HG02610 (cell line): ENCODE results near the gene USP20.
A peak's percentile ranks its signal among the peaks of the same experiment; 100 is the strongest.
"Not testable (repeated sequence)": the region's sequence is repeated elsewhere in the genome, so short reads cannot be mapped to it uniquely, and the experiment has no call there.

Experiments
- ATAC-seq: cut with Tn5 transposase; IDR thresholded peaks from one replicate; pipeline ENCODE4 v1.9.1; 2021; ENCODE audit warnings: mild to moderate bottlenecking, moderate library complexity; ENCODE audit not compliant: unreplicated experiment

Gene USP20

DNA sequence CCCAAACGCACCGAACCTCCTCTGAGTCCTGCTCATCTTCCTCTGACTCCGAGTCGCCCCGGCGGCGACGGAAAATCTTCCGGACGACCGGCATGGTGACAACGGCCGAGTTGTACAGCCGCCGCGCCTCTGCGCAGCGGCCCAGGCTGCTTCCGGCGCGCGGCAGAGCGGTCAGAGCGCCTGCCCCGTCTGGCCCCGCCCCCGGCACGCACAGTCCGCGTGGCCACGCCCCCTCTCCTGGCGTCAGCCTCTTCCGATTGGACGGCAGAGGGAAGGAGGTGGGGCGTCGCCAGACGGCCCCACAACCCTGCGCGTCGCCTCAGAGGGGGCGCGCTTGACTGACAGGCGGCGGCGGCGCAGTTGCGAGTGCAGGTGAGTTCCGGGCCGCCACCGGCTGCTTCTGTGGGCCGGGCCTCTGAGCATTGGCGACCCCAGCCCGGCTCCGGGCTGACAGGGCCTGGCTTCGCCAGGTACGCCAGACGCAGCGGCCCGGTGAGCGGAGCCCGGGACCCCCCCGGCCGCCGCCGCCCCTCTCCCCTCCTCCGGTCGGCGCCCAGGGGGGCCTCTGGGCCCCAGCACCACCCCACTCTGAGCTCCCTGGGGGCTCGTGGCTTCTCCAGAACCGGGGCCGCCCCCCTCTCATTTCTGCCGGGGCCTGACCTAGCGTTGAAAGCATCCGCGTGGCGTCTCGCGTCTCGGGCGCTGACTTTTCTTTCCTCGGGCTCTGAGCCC is at the start of gene USP20, which contains the start of gene C9orf78:
Gene USP20 (plus strand): TSS at position 331 of the 732 bp plus-strand sequence. CDS start 17,098 bp downstream, outside the sequence.
Gene C9orf78 (minus strand): TSS at position 148 of the 732 bp plus-strand sequence. CDS start 54 bp downstream, at position 94.
- ATAC-seq, result peak; percentile 93

DNA sequence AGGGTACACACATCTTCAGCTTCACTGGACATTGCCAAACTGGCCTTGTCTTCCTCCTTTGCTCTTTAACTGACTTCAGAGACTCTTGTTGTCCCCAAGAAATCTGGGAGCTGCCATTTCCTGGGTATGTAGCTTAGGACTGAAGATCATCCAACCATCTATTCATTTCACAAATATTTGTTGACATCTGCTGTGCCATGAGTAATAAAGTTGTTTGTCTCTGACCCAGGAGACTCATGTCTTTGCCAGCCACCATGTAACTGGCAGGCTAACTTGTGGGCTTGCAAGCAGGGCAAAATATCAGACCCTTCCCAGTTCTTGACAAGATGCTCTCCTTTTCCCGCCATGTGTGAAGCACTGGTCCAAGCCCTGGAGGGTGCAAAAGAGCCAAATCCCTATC is 49.4 kb upstream of the USP20 start:
- no peak for ATAC-seq

DNA sequence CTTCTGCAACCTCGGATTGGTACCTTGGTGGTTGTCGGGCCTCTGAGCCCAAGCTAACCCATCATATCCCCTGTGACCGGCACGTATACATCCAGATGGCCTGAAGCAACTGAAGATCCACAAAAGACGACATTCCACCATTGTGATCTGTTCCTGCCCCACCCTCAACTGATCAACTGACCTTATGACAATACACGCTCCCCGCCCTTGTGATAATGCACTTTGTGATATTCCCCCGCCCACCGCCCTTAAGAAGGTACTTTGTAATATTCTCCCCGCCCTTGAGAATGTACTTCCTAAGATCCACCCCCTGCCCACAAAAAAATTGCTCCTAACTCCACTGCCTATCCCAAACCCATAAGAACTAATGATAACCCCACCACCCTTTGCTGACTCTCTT is 48.8 kb upstream of the USP20 start:
- no peak for ATAC-seq

DNA sequence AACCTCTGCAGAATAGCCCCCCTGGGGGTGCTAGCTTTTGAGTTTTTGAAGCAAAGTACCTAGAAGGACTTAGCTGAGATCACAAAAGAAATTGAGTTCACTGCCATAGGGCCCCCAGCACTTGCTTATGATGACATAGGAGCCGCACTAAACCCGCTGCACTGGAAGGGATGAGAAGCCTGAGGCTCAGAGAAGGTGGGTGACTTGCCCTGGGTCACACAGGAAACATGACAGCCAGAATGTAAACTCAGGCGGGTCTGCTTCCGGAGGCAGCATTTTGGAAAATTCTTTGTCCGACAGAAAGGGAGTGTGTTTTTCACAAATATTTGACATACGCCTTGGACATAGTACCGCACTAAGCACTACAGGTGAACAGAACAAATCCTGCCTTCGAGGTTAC is 40.7 kb upstream of the USP20 start:
- no peak for ATAC-seq

DNA sequence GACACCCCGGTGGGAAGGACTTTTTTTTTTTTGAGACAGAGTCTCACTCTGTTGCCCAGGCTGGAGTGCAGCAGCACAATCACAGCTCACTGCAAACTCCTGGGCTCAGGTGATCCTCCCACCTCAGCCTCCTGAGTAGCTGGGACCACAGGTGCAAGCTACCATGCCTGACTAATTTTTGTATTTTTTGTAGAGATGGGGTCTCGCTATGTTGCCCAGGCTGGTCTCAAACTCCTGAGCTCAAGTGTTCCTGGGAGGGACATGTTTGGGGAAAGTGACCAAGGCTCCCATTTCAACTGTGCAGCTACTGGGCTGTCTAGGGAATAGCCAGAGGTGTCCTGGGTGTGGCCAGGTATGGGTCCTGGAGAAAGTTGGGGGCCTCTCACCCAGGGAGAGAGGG is 39.2 kb upstream of the USP20 start:
- not testable (repeated sequence) for ATAC-seq

DNA sequence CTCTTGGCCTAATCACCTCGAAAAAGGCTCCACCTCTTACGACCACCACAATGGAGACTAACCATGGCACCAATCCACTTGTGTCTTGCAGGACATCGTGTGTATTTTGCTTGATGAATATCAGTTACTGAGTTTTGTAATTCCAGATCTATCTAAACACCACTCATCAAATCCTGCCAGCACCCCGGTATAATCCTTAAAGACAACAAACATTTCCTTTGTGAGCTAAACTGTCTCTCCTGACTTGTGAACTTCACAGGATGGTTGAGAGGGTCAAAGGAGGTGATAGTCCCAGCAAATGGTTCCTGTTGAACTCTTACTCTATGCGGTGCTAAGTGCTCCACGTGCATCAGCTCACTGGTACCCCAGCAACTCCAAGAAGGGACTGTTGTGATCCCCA is 36.3 kb upstream of the USP20 start:
- ATAC-seq, result no peak

DNA sequence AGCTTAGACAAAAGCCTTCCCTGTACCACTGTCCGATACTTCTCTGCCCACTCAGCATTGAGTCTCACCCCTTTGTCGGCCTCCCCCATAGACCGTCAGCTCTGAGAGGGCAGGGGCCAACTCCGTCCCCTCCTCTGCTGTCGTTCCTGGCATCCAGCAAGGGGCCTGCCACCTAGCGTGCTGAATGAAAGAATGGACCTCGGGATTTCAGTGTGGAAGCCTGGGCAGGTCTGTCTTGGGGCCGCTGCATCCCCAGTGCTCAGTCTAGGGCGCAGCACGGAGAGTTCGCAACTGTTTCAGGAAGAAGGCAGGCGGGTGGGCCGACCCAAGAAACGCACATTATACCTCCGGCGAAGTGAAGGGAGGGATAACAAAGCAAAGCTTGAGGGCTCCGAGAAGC is 33.8 kb upstream of the USP20 start:
- no peak for ATAC-seq

DNA sequence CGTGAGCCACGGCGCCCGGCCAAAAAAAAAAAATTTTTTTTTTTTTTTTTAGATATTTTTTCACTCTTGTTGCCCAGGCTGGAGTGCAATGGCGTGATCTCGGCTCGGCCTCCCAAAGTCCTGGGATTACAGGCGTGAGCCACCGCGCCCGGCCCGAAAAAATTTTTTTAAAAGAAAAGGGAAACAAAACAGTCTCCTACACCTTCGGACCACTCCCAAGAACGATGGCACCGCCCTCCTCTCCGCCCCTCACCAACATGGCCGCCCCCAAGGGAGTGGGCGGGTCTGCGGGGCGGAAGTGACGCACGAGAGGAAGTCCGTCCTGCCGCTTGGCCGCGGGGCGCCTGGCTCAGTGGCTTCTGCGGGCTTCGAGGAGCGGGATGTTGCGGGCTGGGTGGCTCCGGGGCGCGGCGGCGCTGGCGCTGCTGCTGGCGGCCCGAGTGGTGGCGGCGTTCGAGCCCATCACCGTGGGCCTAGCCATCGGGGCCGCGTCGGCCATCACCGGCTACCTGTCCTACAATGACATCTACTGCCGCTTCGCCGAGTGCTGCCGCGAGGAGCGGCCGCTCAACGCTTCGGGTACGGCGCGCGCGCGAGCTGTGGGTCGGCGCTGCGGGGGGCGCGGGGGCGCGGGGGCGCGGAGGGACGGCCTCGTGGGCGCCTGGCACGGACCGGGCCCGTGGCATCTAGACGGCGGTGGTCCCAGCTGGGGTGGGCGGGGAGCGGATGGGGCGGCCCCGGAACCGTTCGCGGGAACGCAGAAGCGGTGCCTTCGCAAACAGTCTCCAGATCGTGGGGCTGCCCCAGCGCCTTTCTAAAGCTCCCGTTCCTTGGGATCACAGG is 32.2 kb upstream of the USP20 start, which contains the start of gene TOR1B:
Gene TOR1B (plus strand): TSS at position 352 of the 843 bp plus-strand sequence. CDS start 29 bp downstream, at position 381.
- ATAC-seq, result peak; percentile 82

DNA sequence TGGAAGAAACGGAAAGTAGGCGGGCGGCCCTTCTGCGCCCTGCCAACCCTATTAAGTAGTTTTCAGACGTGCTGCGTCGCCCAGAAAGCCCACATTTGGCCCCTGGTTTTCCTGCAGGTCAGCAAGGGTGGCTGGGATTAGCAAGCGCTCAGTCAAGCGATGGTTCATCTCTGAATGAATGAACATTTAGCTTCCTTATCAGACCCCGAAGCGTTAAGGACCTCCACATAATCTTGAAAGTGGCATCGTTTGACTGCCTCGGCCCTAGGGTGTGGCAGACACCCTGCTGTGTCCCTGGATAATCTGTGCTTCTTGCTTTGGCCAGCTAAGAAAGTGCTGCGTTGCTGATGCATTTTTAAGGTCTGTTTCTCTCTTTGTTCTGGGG is 31.6 kb upstream of the USP20 start:
- no peak for ATAC-seq

DNA sequence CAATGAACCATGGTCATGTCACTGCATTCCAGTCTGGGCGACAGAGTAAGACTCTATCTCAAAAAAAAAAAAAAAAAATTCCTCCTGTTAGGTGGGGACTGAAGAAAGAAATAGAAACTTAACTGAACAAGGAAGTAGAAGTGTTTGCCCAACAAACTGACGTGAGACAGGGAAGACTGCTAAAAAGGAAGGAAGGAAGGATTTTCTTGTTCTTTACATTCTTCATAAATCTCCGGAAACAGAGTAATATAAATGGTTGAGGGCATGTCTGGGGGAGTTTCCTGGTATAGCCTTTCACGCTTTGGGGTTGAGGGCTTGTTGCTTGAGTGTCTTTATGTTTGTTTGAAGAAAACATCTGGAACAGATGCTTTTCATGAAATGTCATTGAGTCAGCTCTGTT is 29.2 kb upstream of the USP20 start:
- ATAC-seq, result no peak

DNA sequence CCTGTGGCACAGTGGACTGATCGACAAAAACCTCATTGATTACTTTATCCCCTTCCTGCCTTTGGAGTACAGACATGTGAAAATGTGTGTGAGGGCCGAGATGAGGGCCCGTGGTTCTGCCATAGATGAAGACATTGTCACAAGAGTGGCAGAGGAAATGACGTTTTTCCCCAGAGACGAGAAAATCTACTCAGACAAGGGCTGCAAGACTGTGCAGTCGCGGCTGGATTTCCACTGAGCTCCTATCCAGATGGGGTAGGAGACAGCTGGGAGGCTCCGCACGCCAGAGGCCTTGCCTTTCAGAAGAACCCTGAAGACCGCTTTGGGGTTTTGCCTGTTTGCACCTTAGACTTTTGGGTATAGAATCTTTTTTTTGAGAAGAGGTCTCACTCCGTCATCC is 25.9 kb upstream of the USP20 start:
- ATAC-seq, result no peak

DNA sequence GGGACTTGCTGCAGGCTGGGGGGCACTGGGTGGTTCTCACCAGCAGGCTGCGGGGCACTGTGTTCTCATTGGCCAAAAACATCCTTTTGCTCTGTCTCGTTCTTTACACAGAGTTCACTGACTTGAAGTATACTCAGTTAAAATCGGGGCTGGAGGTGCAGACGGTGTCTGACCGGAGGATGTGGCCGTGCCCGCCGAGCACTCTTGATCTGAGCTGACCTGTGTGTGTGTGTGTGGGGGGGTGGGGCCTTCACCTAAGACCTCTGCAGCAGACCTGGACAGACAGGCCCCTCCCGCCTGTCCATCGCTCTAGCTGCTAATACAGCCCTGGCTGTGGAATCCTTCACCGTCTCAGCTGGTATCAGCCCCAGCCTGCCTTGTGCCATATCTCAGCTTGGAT is 25.1 kb upstream of the USP20 start:
- no peak for ATAC-seq

DNA sequence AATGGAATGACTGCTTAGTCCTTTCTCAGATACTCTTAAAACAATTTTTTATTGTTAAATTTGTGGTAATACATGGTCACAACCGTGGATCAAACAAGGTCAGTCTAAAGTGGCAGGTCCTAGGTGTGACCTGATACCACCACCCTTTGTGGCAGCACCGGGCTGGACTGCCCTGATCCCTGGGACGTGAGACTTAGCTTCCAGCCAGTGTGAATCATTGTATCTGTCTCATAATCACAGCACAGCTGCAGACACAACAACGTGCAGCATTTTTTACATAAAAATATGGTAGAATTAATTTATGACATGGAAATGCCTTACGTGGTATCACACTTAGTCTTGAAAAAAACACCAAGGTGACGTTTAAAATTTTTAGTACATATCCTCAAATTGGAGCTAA is 24.5 kb upstream of the USP20 start:
- ATAC-seq, result no peak

DNA sequence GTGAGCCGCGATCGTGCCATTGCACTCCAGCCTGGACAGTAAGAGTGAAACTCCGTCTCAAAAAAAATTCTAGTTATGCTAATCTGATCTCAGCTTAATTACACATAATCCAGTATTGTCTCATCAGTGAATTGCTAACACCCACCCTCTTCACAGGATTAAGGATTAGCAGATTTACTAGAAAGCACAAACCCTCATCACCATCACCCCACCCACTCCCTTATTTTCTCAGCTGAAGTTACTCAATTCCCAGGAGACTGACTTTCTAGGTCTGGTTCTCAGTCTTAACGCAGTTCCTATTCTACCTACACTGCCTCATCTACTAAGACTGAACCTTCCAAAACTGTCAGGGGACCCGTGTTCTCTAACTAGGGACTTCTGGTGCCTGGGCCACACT is 23.3 kb upstream of the USP20 start:
- ATAC-seq, result no peak

DNA sequence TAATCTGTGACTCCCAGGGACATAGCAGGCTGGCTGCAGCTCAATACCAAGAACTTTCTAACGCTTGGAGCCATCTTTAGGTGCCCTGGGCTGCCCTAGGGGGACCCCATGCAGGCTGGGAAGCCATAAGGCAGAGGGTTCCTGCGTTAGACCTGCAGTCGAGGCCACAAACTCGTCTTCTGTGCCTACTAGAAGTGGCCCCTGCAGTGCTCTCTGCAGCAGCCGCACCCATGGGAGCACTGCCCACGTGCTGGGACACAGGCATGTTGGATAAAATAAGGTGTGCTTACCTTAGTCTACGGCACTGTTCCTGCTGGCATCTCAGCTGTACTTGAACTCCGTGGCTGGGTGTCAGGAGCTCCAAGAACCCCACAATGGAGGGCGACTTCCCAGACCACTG is 22.9 kb upstream of the USP20 start:
- no peak for ATAC-seq

DNA sequence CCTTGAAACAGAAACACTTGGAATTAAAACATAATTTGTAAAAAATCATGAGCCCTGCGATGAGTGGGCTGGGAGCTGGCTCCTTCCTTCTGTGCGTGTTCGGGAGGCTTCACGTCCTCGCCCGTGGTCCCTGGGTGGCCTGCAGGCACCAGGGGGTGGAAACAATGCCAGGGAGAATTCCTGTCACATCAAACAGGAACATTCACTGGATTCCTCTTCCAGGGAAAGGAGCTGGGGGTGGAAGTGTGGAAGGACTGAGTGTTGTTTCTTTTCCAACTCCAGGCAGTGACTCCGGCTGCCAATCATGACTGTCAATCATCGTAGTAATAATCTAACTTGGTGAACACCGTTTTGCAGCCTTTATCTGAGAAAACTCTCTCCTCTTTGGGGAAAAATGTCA is 21.6 kb upstream of the USP20 start:
- ATAC-seq, result no peak

DNA sequence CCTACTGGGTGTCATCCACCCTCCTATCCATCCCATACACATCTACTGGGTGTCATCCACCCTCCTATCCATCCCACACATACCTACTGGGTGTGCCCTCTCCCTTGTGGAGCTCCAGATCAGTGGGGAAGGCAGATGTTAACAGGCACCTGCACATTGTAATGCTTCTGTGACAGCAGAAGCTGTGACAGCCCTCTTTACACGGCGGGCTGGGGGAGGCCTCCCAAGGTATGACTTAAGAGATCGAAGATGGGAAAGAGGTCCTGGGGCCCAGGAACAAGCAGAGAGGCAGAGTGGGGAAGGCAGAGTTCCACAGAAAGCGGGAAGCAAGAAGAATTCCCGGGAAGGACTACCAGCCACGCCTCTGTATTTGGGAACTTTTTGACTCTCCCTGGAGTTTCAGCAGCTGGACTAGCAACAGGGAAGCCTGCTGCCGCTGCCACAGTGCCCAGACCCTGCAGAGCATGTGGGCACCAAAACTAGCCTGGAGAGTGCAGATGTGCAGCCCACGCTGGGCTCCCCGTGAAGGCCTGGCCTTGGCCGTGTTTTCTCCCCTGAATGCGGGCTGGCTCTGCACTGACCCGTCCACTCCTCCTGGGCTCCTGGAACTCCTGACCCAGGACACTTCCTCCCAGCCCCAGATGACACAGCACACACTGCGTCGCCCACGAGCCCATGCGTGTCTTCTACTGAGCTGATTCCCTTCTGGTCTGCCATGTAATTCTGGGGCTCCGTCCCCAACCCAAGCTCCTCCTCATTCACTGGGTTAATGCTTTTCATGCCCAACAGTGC is 20.6 kb upstream of the USP20 start:
- ATAC-seq, result no peak

DNA sequence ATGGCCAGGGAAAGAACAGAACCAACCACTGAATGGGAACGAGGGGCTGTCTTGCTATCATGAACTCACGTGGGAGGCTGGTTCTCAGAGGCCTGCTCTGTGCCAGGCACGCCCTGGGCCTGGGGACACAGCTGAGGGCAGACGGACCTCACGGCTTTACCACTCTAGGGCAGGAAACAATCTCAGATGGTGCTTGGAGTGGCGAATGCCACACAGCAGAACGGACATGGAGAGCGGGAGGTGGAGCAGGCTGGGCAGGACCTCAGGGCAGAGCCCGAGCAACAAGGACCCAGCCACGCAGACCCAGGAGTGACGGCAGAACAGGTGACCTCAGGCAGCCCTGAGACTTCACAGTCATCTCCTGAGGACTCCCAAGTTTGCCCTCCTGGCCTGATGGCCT is 20.0 kb upstream of the USP20 start:
- ATAC-seq, result no peak

DNA sequence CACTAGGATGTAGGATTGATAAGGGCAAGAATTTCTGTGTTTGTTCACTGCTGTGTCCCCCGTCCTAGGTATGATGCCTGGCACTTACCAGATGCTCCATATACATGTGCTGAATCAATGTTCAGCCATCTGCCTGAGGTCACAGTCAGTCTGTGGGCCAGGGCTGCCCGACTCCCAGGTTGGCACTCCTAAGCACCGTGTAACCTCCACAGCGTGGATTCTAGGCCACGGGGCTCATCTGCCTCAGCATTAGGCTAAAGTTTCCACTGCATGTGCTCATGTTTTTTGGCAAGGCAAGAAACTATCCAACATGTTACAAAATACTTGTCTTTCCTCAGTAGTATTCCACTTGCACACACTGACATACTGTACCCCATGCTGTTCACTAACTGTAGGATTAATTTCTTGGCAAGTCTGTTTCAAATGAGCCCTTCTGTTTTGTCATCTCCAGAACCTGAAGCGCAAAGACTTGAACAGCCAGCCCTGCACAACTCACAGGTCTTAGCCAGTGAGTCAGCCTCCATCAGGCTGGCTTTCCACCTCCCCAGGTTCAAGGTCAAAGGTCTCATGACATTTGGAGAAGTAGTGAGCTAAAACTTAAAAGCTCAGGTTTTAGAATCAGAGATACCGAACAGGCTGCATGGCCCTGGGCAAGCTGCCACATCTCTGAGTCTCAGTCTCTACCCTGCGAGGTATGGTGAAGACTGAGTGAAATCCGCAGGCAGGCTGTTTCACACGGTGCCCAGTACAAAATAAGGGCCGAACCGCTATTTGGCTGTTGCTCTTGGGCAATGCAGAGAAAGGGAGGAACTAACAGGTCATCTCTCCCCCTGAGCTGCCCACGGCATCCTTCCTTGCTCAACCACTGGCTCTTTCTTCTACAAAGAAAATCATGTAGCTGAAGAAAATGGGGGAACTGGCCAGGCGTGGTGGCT is 18.5 kb upstream of the USP20 start:
- no peak for ATAC-seq

DNA sequence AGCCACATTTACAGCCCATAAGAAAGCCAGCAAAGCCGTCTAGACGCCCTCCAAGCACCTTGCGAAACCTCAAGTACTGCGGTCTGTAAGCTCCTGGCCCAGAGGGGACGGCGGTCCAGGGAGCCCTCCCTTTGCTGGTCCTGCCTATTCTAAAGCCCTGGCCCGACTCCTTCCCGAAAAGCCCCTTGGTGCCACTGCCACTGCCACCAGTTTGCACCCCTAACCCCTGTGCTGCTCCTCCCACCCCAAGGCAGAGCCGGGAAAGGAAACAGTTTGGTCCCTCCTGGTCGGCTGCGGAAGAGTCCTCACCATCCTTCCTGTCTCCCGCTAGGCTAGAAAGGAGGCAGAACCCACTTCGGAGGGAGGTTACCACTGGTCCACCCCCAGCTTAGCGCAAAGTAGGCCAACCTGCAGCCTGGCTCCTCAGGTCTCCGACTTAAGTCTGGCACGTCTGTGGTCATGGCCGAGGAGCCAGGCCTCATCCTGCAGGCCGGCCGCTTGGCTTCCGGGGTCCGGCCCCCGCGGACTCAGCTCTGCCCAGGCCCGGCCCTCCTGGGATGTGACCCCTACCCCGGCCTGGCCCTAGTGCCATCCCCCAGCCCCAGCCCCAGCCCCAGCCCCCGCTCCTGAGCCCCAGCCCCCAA is 12.2 kb upstream of the USP20 start:
- ATAC-seq, result no peak
